SIG-M5 treated with dmso at 0.1 percent for 504 hours (cell line): ENCODE measurements around the gene PLCB1.
"Not testable (repeated sequence)": the region's sequence is repeated elsewhere in the genome, so short reads cannot be mapped to it uniquely, and the experiment has no call there.

Experiments
- DNase-seq: peaks from one replicate; lab custom pipeline; 2025; ENCODE audit not compliant: unreplicated experiment; lab: John Stamatoyannopoulos, UW

The PLCB1 gene

GRCh38 chr20:8431538-8432434 is 299.7 kb downstream of the PLCB1 start:
- no peak for DNase-seq

GRCh38 chr20:8432435-8433148 is 300.5 kb downstream of the PLCB1 start:
- no peak for DNase-seq

DNA sequence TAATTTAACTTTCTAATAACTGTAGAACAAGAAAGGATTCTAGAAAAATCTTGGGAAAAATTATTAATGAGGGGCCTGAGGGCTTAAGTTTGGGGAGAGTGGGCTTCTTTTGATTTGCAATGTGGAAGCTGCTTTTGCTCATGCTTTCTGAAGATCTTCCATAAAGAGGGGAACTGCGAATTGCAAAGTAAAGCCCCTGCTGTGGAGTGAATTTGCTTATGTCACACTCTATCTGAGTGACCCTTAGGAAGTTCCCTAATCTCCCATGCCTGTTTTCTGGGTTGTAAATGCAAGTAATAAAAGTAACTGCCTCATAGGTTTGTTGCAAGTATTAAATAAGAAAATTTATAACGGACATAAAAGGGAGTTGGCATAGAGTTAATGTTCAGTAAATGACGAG is 301.2 kb downstream of the PLCB1 start:
- peak; percentile 11 for DNase-seq

- peak; percentile 58 for DNase-seq
These were observed 302.3 kb downstream of the PLCB1 start for GRCh38 chr20:8434326-8434876.

- DNase-seq, result no peak
These were observed 303.4 kb downstream of the PLCB1 start for GRCh38 chr20:8435285-8436035.

GRCh38 chr20:8436938-8437337 is 304.9 kb downstream of the PLCB1 start:
- not testable (repeated sequence) for DNase-seq

- DNase-seq, result no peak
These were observed 306.7 kb downstream of the PLCB1 start for GRCh38 chr20:8438748-8439147.

DNA sequence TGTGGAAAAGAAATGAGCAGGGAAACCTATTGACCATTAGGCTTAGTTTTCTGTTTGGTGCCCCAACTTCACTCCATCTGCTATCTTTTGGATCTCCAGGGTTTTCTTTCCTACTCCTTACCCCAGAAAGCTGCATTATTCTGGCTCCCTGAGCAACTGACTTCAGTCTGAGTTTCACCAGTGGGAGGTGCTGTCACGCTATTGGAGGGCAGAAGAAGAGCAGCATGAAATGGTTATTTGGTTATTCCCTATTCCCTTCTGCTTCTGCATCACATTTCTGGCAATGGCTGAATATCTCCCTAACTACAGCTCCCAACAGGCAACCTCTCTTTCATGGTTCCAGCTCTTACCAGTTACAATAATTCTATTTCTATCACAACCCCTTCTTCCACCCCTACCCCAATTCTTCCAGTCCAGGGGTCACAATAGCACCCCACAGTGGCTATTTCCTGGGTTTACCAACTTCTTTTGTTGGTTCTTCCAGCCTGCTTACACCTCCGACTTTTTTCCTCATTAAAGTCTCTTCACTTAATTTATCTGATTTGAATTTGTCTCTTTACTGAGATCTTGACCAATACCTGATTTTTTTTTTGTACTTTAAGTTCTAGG is 311.5 kb downstream of the PLCB1 start:
- no peak for DNase-seq

DNA sequence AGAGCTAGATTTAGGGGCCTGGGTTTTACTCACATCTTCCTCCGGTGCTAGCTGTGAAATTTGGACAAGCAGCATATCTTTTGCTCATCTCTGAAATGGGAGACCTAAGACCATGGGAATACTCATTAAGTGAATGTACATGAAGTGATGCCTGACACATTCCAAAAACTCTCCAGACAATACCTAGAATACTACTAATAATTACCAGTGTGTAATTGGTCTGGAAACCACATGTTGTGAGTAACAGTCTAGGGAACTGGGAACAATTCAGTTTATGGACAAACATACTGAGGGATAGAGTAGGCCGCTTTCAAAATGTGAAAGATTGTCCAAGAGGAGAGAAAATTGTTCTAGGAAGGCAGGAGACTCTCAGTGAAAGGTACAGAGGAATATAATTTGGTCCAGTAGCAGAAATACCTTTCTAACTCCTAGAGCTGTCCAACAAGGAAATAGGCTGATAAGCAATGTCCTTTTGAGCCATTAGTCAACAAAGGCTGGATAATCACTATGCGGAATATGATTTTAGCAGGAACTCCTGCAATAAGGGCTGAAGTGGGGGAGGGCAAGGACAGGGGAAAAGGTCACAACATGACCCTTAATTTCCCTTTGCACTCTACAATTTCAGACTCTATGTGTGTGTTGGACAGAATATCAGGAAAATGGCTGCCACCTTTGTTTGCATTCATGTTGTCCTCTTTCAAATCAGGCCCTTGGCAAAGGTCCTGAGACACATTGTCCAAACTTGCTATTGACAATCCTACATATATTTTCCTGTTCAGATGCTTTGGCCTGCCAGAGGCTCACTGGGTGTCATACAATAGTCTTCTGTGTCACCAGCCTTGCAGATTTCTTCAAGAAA is 315.4 kb downstream of the PLCB1 start:
- no peak for DNase-seq

DNA sequence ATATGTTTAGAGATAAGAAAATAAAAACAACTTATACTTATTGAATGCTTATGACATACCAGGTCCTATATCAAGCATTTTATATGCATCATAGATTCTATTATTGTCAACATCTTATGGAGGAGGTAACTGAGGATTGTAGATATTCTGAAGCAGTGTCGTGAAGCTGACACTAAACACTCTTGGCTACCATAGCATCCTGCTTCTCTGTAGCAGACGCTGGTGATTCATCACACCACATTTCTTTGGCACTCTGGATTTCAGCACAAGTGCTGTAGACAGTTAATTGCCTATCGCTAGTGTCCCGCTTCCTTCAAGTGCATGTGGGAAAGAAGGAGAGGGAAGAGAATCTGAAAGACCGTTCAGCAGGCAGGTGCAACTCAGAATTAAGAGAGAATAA is 317.1 kb downstream of the PLCB1 start:
- DNase-seq, result no peak

DNA sequence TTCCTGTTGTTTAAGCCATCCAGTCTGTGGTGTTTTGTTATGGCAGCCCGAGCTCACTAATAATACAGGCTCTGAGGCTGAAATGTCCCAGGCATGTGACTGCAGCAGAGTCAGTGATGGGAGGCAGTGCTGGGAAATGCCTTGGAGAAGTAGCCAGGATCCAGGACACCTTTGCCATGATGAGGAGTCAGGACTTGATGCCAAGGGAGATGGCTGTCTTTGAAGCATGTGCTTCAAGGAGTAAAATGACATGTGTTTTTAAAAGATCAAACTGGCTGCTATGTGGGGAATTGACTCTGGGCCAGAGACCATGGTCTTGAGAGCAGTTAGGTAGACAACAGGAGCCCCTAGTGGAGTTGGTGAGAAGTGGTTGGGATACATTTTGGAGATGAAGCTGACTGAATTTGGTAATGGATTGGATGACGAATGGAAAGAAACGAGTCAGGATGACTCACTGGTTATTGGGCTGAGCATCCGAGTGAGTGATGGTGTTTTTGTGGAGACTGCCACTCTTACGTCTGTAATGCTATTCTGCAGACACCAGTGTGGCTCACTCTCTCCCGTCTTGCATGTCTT is 322.2 kb downstream of the PLCB1 start:
- DNase-seq, result peak; percentile 88

GRCh38 chr20:8456765-8457164 is 324.7 kb downstream of the PLCB1 start:
- DNase-seq, result no peak

DNA sequence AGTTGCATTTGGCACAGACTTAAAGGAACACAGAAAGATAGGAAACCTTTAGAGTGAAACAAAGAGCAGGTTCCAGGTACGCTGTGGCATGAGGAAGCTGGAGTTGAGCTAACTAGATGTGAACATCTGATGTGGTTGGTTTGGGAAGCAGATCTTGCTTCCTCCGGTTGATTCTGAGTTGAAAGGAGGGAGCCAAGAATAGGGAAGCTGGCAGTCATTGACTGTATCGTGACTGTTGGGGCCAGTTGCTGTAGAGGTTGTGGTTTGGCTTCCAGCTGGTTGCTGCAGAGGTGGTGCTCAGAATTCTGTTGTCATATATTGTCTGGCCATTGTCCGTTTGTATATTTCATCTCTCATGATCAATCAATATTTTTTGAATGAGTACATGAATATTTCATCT is 325.9 kb downstream of the PLCB1 start:
- DNase-seq, result peak; percentile 92

DNA sequence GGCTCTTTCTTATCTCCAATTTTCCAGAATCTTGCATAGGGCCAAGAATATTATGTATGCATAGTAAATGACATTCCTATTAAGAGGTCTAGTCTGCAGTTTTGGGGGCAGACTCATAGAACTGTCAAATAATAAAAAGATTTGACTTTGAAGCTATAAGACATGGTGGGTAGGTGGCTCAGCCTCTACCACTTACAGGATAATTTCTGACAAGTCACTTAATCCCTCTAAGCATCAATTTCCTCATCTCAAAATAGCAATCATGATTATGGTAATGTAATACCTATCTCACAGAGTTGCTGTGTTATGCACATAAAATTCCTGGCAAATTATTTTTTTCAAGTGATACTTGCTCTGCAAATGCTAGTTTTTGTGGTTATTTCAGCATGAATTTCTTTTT is 329.1 kb downstream of the PLCB1 start:
- DNase-seq, result no peak

- DNase-seq, result no peak
These were observed 332.3 kb downstream of the PLCB1 start for GRCh38 chr20:8464368-8464767.

DNA sequence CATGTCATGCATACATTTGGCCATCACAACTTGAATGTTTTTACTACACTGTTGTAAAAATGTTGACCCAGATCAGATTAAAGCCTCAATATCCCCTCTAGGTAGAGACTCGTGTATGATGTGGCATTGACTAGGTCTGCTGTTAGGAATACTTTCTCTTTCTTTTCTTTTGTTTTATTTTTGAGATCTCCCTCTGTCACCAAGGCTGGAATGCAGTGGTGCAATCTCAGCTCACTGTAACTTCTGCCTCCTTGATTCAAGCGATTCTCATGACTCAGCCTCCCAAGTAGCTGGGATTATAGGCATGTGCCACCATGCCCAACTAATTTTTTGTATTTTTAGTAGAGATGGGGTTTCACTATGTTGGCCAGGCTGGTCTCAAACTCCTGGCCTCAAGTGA is 334.7 kb downstream of the PLCB1 start:
- DNase-seq, result not testable (repeated sequence)

DNA sequence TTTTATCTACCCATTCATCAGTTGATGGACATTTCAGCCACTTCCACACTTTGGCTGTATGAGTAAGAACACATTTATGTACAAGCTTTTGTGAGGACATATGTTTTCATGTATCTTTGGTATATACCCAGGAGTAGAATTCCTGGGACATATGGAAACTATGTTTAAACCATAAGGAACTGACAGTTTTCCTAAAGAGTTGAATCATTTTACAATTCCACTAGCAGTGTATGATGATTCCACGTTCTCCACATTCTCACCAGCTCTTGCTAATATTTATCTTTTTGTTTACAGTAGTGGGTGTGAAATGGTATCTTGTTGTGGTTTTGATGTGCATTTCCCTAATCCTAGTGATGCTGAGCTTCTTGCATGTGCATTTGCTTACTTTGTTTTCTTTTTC is 338.1 kb downstream of the PLCB1 start:
- no peak for DNase-seq

DNA sequence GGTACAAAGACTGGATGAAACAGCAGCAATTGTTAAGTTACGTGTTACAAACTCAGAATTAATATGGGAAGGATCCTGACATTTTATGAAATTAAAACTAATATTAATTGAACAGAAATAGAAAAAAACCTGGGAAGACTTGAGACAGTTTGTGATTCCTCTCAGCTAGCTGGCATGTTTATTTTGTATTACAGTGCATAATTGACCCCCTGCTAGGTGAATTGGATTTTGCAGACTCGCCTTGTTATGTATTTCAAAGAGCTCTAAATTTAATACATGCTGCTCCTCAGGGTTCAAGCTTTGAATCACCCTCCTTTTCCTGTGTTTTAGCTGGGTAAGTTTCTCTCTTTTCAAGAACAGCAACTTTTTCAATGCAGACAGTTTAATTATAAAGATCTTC is 339.4 kb downstream of the PLCB1 start:
- no peak for DNase-seq

- no peak for DNase-seq
These were observed 341.4 kb downstream of the PLCB1 start for GRCh38 chr20:8473459-8473858.
